Temporal lobe (tissue), 1 donor: ENCODE measurements around the gene CPA1. TPM values are rescaled to one million over a fixed set of nuclear protein-coding genes. Genes with fewer than 3 reads are reported as not detected.

Experiments used
- total RNA-seq: library from RNA; depleted of rRNA; stranded (reverse); fragments of >200 nt; gene quantifications from one replicate; pipeline ENCODE4 v1.2.3, GENCODE V29; 2014

The CPA1 gene
- total RNA-seq, 1 donor from 2014 or later: not detected

Other genes with a start within 250 kb of the CPA1 start
- gene TMEM209, start 175.1 kb upstream of the CPA1 start, total RNA-seq: 7.9 TPM
- gene SSMEM1, start 172.6 kb upstream of the CPA1 start, total RNA-seq: not detected
- gene CPA2, start 113.6 kb upstream of the CPA1 start, total RNA-seq: not detected
- gene CPA4, start 87.3 kb upstream of the CPA1 start, total RNA-seq: not detected
- gene CPA5, start 35.7 kb upstream of the CPA1 start, total RNA-seq: not detected
- 15.0 TPM for gene CEP41, start 60.5 kb downstream of the CPA1 start, total RNA-seq
- gene MEST, start 111.6 kb downstream of the CPA1 start, total RNA-seq: 68.1 TPM